Osteoblast (primary cell): ENCODE results near the gene OR11G2. TPM values are rescaled to one million over a fixed set of nuclear protein-coding genes. Genes with fewer than 3 reads are reported as not detected.

ENCODE experiments used
- DNase-seq: peaks from one replicate; pipeline ENCODE4 v3.0.0; 2011; ENCODE audit warnings: low spot score, mixed read lengths; ENCODE audit not compliant: insufficient read length; ENCODE audit errors: missing footprints
- H2AFZ ChIP-seq: 2 replicates; pipeline ENCODE4 v1.6.0; 2011; ENCODE audit warnings: mild to moderate bottlenecking, low read length
- H3K27ac ChIP-seq: 2 replicates; pipeline ENCODE4 v1.5.1; 2011; ENCODE audit warnings: mild to moderate bottlenecking, low read depth, low read length, moderate library complexity
- H3K27me3 ChIP-seq: 2 replicates; pipeline ENCODE4 v1.6.0; 2012; ENCODE audit warnings: mild to moderate bottlenecking, control low read depth, inconsistent platforms, low read length, moderate library complexity; ENCODE audit not compliant: insufficient read depth
- H3K36me3 ChIP-seq: 2 replicates; pipeline ENCODE4 v1.5.1; 2011; ENCODE audit warnings: mild to moderate bottlenecking, low read length, control low read depth, moderate library complexity; ENCODE audit not compliant: insufficient read depth
- H3K4me1 ChIP-seq: 2 replicates; pipeline ENCODE4 v1.5.1; 2011; ENCODE audit warnings: mild to moderate bottlenecking, low read length, control low read depth, moderate library complexity; ENCODE audit not compliant: insufficient read depth
- H3K4me2 ChIP-seq: 2 replicates; pipeline ENCODE4 v1.6.0; 2011; ENCODE audit warnings: mild to moderate bottlenecking, low read length; ENCODE audit not compliant: insufficient read depth
- H3K4me3 ChIP-seq: fragments of 200-600 bp; sonication (generic); 3 replicates; pipeline ENCODE4 v1.5.1; 2012; ENCODE audit warnings: mild to moderate bottlenecking, low read length, inconsistent platforms; ENCODE audit not compliant: insufficient read depth
- H3K79me2 ChIP-seq: 2 replicates; pipeline ENCODE4 v1.6.0; 2012; ENCODE audit warnings: mild to moderate bottlenecking, low read length, control low read depth, inconsistent platforms; ENCODE audit not compliant: insufficient read depth
- H3K9me3 ChIP-seq: 2 replicates; pipeline ENCODE4 v1.5.1; 2011; ENCODE audit warnings: low read depth, low read length, control low read depth
- H4K20me1 ChIP-seq: 2 replicates; pipeline ENCODE4 v1.6.0; 2012; ENCODE audit warnings: mild to moderate bottlenecking, low read length, control low read depth; ENCODE audit not compliant: insufficient read depth
- CTCF ChIP-seq: IDR thresholded peaks from 2 replicates; pipeline ENCODE4 v1.5.1; 2011; ENCODE audit warnings: mild to moderate bottlenecking, low read depth, low read length, moderate library complexity; ENCODE audit errors: extremely low read depth
- small RNA-seq: library from RNA; depleted of rRNA; stranded (forward); fragments of <200 nt; gene quantifications from one replicate; pipeline ENCODE3, GENCODE V24; 2012
- total RNA-seq: library from RNA; depleted of rRNA; stranded (reverse); fragments of >200 nt; gene quantifications from 2 replicates; pipeline ENCODE4 v1.2.3, GENCODE V29; 2012

The OR11G2 gene
- total RNA-seq, 1 donor = not detected

GRCh38 chr14:20247646-20248246 lies 57.0 kb downstream of the OR11G2 start:
- H4K20me1 ChIP-seq = no peaks in the 10 kb centered on the region
- H3K4me1 ChIP-seq = no peaks in the 10 kb centered on the region
- peak; percentile 53 for DNase-seq
- no peaks in the 10 kb centered on the region for H3K79me2 ChIP-seq
- no peak for TF ChIP-seq CTCF
- H3K27ac ChIP-seq = no peak overlapping the region
- no peak overlapping the region for H2AFZ ChIP-seq
- no peak overlapping the region for H3K4me3 ChIP-seq
- no peaks in the 10 kb centered on the region for H3K27me3 ChIP-seq
- no peak overlapping the region for H3K4me2 ChIP-seq
- no peaks in the 10 kb centered on the region for H3K9me3 ChIP-seq
- no peaks in the 10 kb centered on the region for H3K36me3 ChIP-seq

Small RNA genes lying within 50 kb of the gene (small RNA-seq; reads per million reads assigned to genes)
- gene GTF2IP22 = not detected

Other genes with a start within 250 kb of the OR11G2 start
- not detected in 2 replicates for gene OR4K15, start 215.3 kb upstream of the OR11G2 start, total RNA-seq
- gene OR4Q2, start 188.7 kb upstream of the OR11G2 start, total RNA-seq = not detected in 2 replicates
- gene OR4K14, start 171.6 kb upstream of the OR11G2 start, total RNA-seq = not detected in 2 replicates
- not detected in 2 replicates for gene OR4K13, start 154.9 kb upstream of the OR11G2 start, total RNA-seq
- gene OR4L1, start 130.9 kb upstream of the OR11G2 start, total RNA-seq = not detected in 2 replicates
- not detected in 2 replicates for gene OR4K17, start 80.2 kb upstream of the OR11G2 start, total RNA-seq
- not detected in 2 replicates for gene OR4N5, start 52.1 kb upstream of the OR11G2 start, total RNA-seq
- gene OR11H6, start 32.8 kb downstream of the OR11G2 start, total RNA-seq = not detected in 2 replicates
- gene OR11H7, start 38.1 kb downstream of the OR11G2 start, total RNA-seq = not detected in 2 replicates
- not detected in 2 replicates for gene OR11H4, start 48.4 kb downstream of the OR11G2 start, total RNA-seq
- 17.7 and 18.5 TPM in 2 replicates for gene TTC5, start 115.1 kb downstream of the OR11G2 start, total RNA-seq
- 42.7 and 45.4 TPM in 2 replicates for gene CCNB1IP1, start 142.4 kb downstream of the OR11G2 start, total RNA-seq
- gene PARP2, start 152.7 kb downstream of the OR11G2 start, total RNA-seq = 5.8 and 8.0 TPM in 2 replicates
- 25.6 and 33.3 TPM in 2 replicates for gene TEP1, start 222.6 kb downstream of the OR11G2 start, total RNA-seq
- gene KLHL33, start 245.3 kb downstream of the OR11G2 start, total RNA-seq = 0.36 and 0.59 TPM in 2 replicates